Measurements from ENCODE around the gene DCST1. TPM values are rescaled to one million over a fixed set of nuclear protein-coding genes. Genes with fewer than 3 reads are reported as not detected.

DCST1 gene
- total and polyA plus RNA-seq, 2 donors (not counting 3 experiments of a cell fraction or from before 2014, with no cell fraction given) = not detected

DNA sequence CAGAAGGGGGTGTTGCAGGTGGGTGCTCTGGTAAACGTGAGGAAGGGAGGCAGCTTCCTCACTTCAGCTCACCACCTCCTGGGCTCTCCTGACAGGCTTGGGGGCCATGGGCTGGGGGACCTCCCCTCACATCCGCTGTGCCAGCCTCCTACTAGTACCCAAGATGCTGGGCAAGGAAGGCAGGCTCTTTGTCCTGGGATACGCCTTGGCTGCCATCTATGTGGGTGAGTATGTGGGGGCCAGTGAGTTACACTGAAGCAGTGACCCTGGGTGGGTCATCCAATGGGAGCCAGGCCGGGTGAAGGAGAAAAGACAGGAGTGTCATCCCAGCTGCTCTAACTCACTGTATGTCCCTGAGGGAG lies 5.7 kb downstream of the DCST1 start:
- Histone ChIP-seq H2AFZ (ENCODE audit: low read depth, low read length) (no peak overlapping the region), H3K4me2 (ENCODE audit: insufficient read depth, low read length) (no peak overlapping the region), H3K36me3 (ENCODE audit: control insufficient read depth in 2 of 2, extremely low read depth in 1 of 2, insufficient read depth in 2 of 2, low read length in 2 of 2) (no peaks in the 10 kb centered on the region), H3K9me1 (replicated peaks; ENCODE audit: control insufficient read depth, extremely low read depth, insufficient read depth, low read length) (no peaks in the 10 kb centered on the region), H3K4me1 (ENCODE audit: control insufficient read depth, extremely low read depth, insufficient read depth, low read length) (peaks cover 4% of the 10 kb centered on the region), H3K9me3 (replicated peaks; ENCODE audit: control insufficient read depth, insufficient read depth, low read length) (no peaks in the 10 kb centered on the region), H3K79me2 (ENCODE audit: control insufficient read depth, insufficient read depth, low read length) (no peaks in the 10 kb centered on the region), H3K4me3 (replicated peaks in 1 of 3; ENCODE audit: insufficient read depth in 1 of 3, low read depth in 1 of 3, low read length in 3 of 3) (no peak overlapping the region), H3K9ac (replicated peaks; ENCODE audit: extremely low read depth, insufficient read depth, low read length) (no peak overlapping the region), H3K27ac (ENCODE audit: insufficient read depth, low read depth, low read length) (no peak overlapping the region), H3K27me3 (ENCODE audit: control insufficient read depth in 2 of 2, insufficient read depth in 2 of 2, low read length in 2 of 2) (peaks cover 0 to 5% of the 10 kb centered on the region in 2 experiments), H4K20me1 (replicated peaks; ENCODE audit: control insufficient read depth, extremely low read depth, insufficient read depth, low read length) (no peaks in the 10 kb centered on the region)
- dilution Hi-C loops (cut with MboI; ENCODE audit: extremely low pct_ligation_motif_present, low sequenced_read_pairs) (no loop called here), intact Hi-C loops (cut with micrococcal nuclease) (no loop called here)
- CTCF ChIA-PET = interaction anchor here (1.1 to 3.2 kb wide), 2 partner anchors 12 to 23 kb away, joined by 6 to 20 read pairs; partner anchors contain the start of gene ADAM15
- FAIRE-seq = no peak
- BruUV-seq (replicated peaks) = no TSS peak
- no peak for TF ChIP-seq MYC (IDR thresholded peaks at IDR 0.05; ENCODE audit: low read depth, low read length)
- no peak for TF ChIP-seq POLR2AphosphoS5 (IDR thresholded peaks at IDR 0.05; ENCODE audit: insufficient read depth, low read depth, low read length)
- TF ChIP-seq EZH2 (IDR thresholded peaks at IDR 0.05; ENCODE audit: borderline replicate concordance, low read depth, low read length, severe bottlenecking) = no peak
- TF ChIP-seq POLR2A (IDR thresholded peaks at IDR 0.05; ENCODE audit: low read depth, low read length) = no peak
- TF ChIP-seq, protein P1, sequence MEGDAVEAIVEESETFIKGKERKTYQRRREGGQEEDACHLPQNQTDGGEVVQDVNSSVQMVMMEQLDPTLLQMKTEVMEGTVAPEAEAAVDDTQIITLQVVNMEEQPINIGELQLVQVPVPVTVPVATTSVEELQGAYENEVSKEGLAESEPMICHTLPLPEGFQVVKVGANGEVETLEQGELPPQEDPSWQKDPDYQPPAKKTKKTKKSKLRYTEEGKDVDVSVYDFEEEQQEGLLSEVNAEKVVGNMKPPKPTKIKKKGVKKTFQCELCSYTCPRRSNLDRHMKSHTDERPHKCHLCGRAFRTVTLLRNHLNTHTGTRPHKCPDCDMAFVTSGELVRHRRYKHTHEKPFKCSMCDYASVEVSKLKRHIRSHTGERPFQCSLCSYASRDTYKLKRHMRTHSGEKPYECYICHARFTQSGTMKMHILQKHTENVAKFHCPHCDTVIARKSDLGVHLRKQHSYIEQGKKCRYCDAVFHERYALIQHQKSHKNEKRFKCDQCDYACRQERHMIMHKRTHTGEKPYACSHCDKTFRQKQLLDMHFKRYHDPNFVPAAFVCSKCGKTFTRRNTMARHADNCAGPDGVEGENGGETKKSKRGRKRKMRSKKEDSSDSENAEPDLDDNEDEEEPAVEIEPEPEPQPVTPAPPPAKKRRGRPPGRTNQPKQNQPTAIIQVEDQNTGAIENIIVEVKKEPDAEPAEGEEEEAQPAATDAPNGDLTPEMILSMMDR (IDR thresholded peaks at IDR 0.05; ENCODE audit: extremely low read depth in 1 of 2, insufficient read depth in 1 of 2, low read depth in 1 of 2, low read length in 2 of 2) = no peak
- no peak for TF ChIP-seq GATA2 (IDR thresholded peaks at IDR 0.05; ENCODE audit: insufficient read depth, insufficient read length, low read depth, low read length)
- TF ChIP-seq, protein P2, sequence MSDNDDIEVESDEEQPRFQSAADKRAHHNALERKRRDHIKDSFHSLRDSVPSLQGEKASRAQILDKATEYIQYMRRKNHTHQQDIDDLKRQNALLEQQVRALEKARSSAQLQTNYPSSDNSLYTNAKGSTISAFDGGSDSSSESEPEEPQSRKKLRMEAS (IDR thresholded peaks at IDR 0.05; ENCODE audit: insufficient read depth, insufficient read length) = no peak
- TF ChIP-seq FOS (IDR thresholded peaks at IDR 0.05; ENCODE audit: borderline replicate concordance, insufficient read depth, low read length) = no peak
- TF ChIP-seq JUN (IDR thresholded peaks at IDR 0.05; ENCODE audit: borderline replicate concordance, insufficient read depth, insufficient read length, low read depth) = no peak
- no peak for DNase-seq (ENCODE audit: low read depth, low spot score)
- POLR2A ChIA-PET = no interaction called here
